Measurements from ENCODE around the gene ASF1B.
"Not testable (repeated sequence)": the region's sequence is repeated elsewhere in the genome, so short reads cannot be mapped to it uniquely, and the experiment has no call there.

ASF1B gene

GRCh38 chr19:14159059-14159458 is 22.7 kb upstream of the ASF1B start:
- no peak for DNase-seq

- no peak for DNase-seq
Observed at GRCh38 chr19:14158276-14159023, 22.1 kb upstream of the ASF1B start.

GRCh38 chr19:14156971-14157717 is 20.8 kb upstream of the ASF1B start:
- no peak for DNase-seq

GRCh38 chr19:14156122-14156521 is 19.7 kb upstream of the ASF1B start:
- no peak for DNase-seq

- no peak for DNase-seq
Observed at GRCh38 chr19:14155371-14155770, 19.0 kb upstream of the ASF1B start.

- DNase-seq, result no peak
Observed at GRCh38 chr19:14152713-14153112, 16.3 kb upstream of the ASF1B start.

GRCh38 chr19:14150770-14151661 is 14.6 kb upstream of the ASF1B start:
- DNase-seq, result no peak

GRCh38 chr19:14150041-14150769 is 13.8 kb upstream of the ASF1B start:
- DNase-seq, result no peak

- peak; percentile 39 for DNase-seq
Observed at GRCh38 chr19:14149509-14149994, 13.2 kb upstream of the ASF1B start.

- no peak for DNase-seq
Observed at GRCh38 chr19:14148751-14149410, 12.5 kb upstream of the ASF1B start.

- peak; percentile 27 for DNase-seq
Observed at GRCh38 chr19:14147797-14148605, 11.6 kb upstream of the ASF1B start.

- DNase-seq, result no peak
Observed at GRCh38 chr19:14146789-14147216, 10.4 kb upstream of the ASF1B start.

- not testable (repeated sequence) for DNase-seq
Observed at GRCh38 chr19:14146169-14146568, 9.8 kb upstream of the ASF1B start.

GRCh38 chr19:14145381-14145780 is 9.0 kb upstream of the ASF1B start:
- DNase-seq, result no peak

- no peak for DNase-seq
Observed at GRCh38 chr19:14142262-14143190, 6.1 kb upstream of the ASF1B start.

- no peak for DNase-seq
Observed at GRCh38 chr19:14141041-14141440, 4.7 kb upstream of the ASF1B start.

- no peak for DNase-seq
Observed at GRCh38 chr19:14139944-14140343, 3.6 kb upstream of the ASF1B start.

GRCh38 chr19:14138576-14139265 is 2.3 kb upstream of the ASF1B start:
- no peak for DNase-seq

- no peak for DNase-seq
Observed at GRCh38 chr19:14135985-14136508, 342 bp downstream of the ASF1B start.

Measured in effector CD8-positive, alpha-beta T cell (primary cell).